GM10847 (cell line): Measurements from ENCODE around the gene SLC9B1.

ENCODE experiments used
- POLR2A ChIP-seq: IDR thresholded peaks from 2 replicates; pipeline ENCODE4 v1.6.1; 2011; ENCODE audit not compliant: insufficient read length; ENCODE audit errors: extremely low read depth

The SLC9B1 gene

GRCh38 chr4:103018391-103019307, 856 bp downstream of the SLC9B1 start:
- no peak for TF ChIP-seq POLR2A

- TF ChIP-seq POLR2A: no peak
Observed at GRCh38 chr4:103012551-103012950, 7.0 kb downstream of the SLC9B1 start.

- TF ChIP-seq POLR2A: no peak
Observed at GRCh38 chr4:103012060-103012459, 7.4 kb downstream of the SLC9B1 start.

- TF ChIP-seq POLR2A: no peak
Observed at GRCh38 chr4:103011378-103012025, 8.0 kb downstream of the SLC9B1 start.

GRCh38 chr4:103010804-103011203, 8.7 kb downstream of the SLC9B1 start:
- no peak for TF ChIP-seq POLR2A

- TF ChIP-seq POLR2A: no peak
Observed at GRCh38 chr4:103008875-103009729, 10.4 kb downstream of the SLC9B1 start.

GRCh38 chr4:103002551-103002950, 17.0 kb downstream of the SLC9B1 start:
- no peak for TF ChIP-seq POLR2A

GRCh38 chr4:102994803-102995202, 24.7 kb downstream of the SLC9B1 start:
- no peak for TF ChIP-seq POLR2A

- no peak for TF ChIP-seq POLR2A
Observed at GRCh38 chr4:102988429-102989020, 31.0 kb downstream of the SLC9B1 start.

GRCh38 chr4:102981005-102981404, 38.5 kb downstream of the SLC9B1 start:
- TF ChIP-seq POLR2A: no peak

- no peak for TF ChIP-seq POLR2A
Observed at GRCh38 chr4:102959496-102959895, 60.0 kb downstream of the SLC9B1 start.

- TF ChIP-seq POLR2A: no peak
Observed at GRCh38 chr4:102945066-102945465, 74.4 kb downstream of the SLC9B1 start.

- no peak for TF ChIP-seq POLR2A
Observed at GRCh38 chr4:102935716-102936115, 83.8 kb downstream of the SLC9B1 start.

- TF ChIP-seq POLR2A: no peak
Observed at GRCh38 chr4:102918859-102919258, 100.6 kb downstream of the SLC9B1 start.

GRCh38 chr4:102901804-102902203, 117.7 kb downstream of the SLC9B1 start:
- TF ChIP-seq POLR2A: no peak
